Measurements from ENCODE around the gene ZAP70.

The ZAP70 gene

GRCh38 chr2:97732436-97733340 lies 19.3 kb downstream of the ZAP70 start:
- Histone ChIP-seq H3K36me3 (ENCODE audit: low read length) (no peaks in the 10 kb centered on the region), H3K27ac (ENCODE audit: low read depth, low read length) (no peak overlapping the region), H3K27me3 (ENCODE audit: low read length) (no peaks in the 10 kb centered on the region), H3K79me2 (ENCODE audit: insufficient read depth, low read length) (no peaks in the 10 kb centered on the region), H3K9me2 (replicated peaks; ENCODE audit: insufficient read depth, low read length) (no peaks in the 10 kb centered on the region), H2AFZ (ENCODE audit: low read depth, low read length, severe bottlenecking) (no peak overlapping the region), H3K9ac (ENCODE audit: low read length) (no peak overlapping the region), H4K20me1 (ENCODE audit: low read depth, low read length) (no peaks in the 10 kb centered on the region), H3K4me2 (ENCODE audit: low read depth, low read length, poor library complexity, severe bottlenecking) (no peak overlapping the region), H3F3A (ENCODE audit: insufficient read depth) (no peaks in the 10 kb centered on the region), H3K4me3 (ENCODE audit: insufficient read depth, low read length, poor library complexity, severe bottlenecking) (no peak overlapping the region), H3K9me3 (ENCODE audit: insufficient read depth, low read length) (no peaks in the 10 kb centered on the region; the same call in 1 of the 2 replicates)
- TF ChIP-seq CTCF (IDR thresholded peaks at IDR 0.05; ENCODE audit: insufficient read depth, low read length, poor library complexity, severe bottlenecking) (no peak), EZH2phosphoT487 (conservative IDR thresholded peaks at IDR 0.05; ENCODE audit: low read length) (no peak)

GRCh38 chr2:97733341-97734035 lies 20.1 kb downstream of the ZAP70 start:
- H3F3A ChIP-seq (ENCODE audit: insufficient read depth): no peaks in the 10 kb centered on the region
- no peak overlapping the region for H3K9ac ChIP-seq (ENCODE audit: low read length)
- no peaks in the 10 kb centered on the region for H3K9me2 ChIP-seq (replicated peaks; ENCODE audit: insufficient read depth, low read length)
- H3K4me3 ChIP-seq (ENCODE audit: insufficient read depth, low read length, poor library complexity, severe bottlenecking): no peak overlapping the region
- no peak overlapping the region for H3K27ac ChIP-seq (ENCODE audit: low read depth, low read length)
- no peak for TF ChIP-seq CTCF (IDR thresholded peaks at IDR 0.05; ENCODE audit: insufficient read depth, low read length, poor library complexity, severe bottlenecking)
- no peak for TF ChIP-seq EZH2phosphoT487 (conservative IDR thresholded peaks at IDR 0.05; ENCODE audit: low read length)
- no peaks in the 10 kb centered on the region for H3K27me3 ChIP-seq (ENCODE audit: low read length)
- no peaks in the 10 kb centered on the region; the same call in 1 of the 2 replicates for H3K9me3 ChIP-seq (ENCODE audit: insufficient read depth, low read length)
- no peak overlapping the region for H2AFZ ChIP-seq (ENCODE audit: low read depth, low read length, severe bottlenecking)
- no peaks in the 10 kb centered on the region for H4K20me1 ChIP-seq (ENCODE audit: low read depth, low read length)
- no peaks in the 10 kb centered on the region for H3K79me2 ChIP-seq (ENCODE audit: insufficient read depth, low read length)
- no peak overlapping the region for H3K4me2 ChIP-seq (ENCODE audit: low read depth, low read length, poor library complexity, severe bottlenecking)
- H3K36me3 ChIP-seq (ENCODE audit: low read length): no peaks in the 10 kb centered on the region

- H3K4me2 ChIP-seq (ENCODE audit: low read depth, low read length, poor library complexity, severe bottlenecking): no peak overlapping the region
- no peaks in the 10 kb centered on the region for H4K20me1 ChIP-seq (ENCODE audit: low read depth, low read length)
- no peak overlapping the region for H3K4me3 ChIP-seq (ENCODE audit: insufficient read depth, low read length, poor library complexity, severe bottlenecking)
- H3K27ac ChIP-seq (ENCODE audit: low read depth, low read length): no peak overlapping the region
- no peak overlapping the region for H3K9ac ChIP-seq (ENCODE audit: low read length)
- H2AFZ ChIP-seq (ENCODE audit: low read depth, low read length, severe bottlenecking): no peak overlapping the region
- H3K9me3 ChIP-seq (ENCODE audit: insufficient read depth, low read length): no peaks in the 10 kb centered on the region; the same call in 1 of the 2 replicates
- no peaks in the 10 kb centered on the region for H3K79me2 ChIP-seq (ENCODE audit: insufficient read depth, low read length)
- no peaks in the 10 kb centered on the region for H3K9me2 ChIP-seq (replicated peaks; ENCODE audit: insufficient read depth, low read length)
- no peak for TF ChIP-seq CTCF (IDR thresholded peaks at IDR 0.05; ENCODE audit: insufficient read depth, low read length, poor library complexity, severe bottlenecking)
- no peaks in the 10 kb centered on the region for H3K27me3 ChIP-seq (ENCODE audit: low read length)
- H3F3A ChIP-seq (ENCODE audit: insufficient read depth): no peaks in the 10 kb centered on the region
- no peaks in the 10 kb centered on the region for H3K36me3 ChIP-seq (ENCODE audit: low read length)
These were observed 21.0 kb downstream of the ZAP70 start for GRCh38 chr2:97734061-97735051.

Measured in SU-DHL-6 (cell line).